Measurements from ENCODE around the gene SYCP2L. TPM values are rescaled to one million over a fixed set of nuclear protein-coding genes. Genes with fewer than 3 reads are reported as not detected.

Gene SYCP2L
- total and polyA plus RNA-seq, 2 donors (not counting 1 experiment from before 2014, with no cell fraction given): 0.19 TPM; not detected in 1

GRCh38 chr6:11023032-11023431, 136.2 kb downstream of the SYCP2L start:
- POLR2A ChIA-PET: no interaction called here
- intact Hi-C loops (cut with micrococcal nuclease): no loop called here
- ATAC-seq (ENCODE audit: low read depth) (no peak), DNase-seq (no peak)
- Mint-ChIP-seq H3K9me3 (ENCODE audit: insufficient read depth) (no peaks in the 10 kb centered on the region), H3K27ac (no peak overlapping the region), H3K27me3 (peaks cover 39% of the 10 kb centered on the region), H3K4me1 (peaks cover 9% of the 10 kb centered on the region), H3K4me3 (no peak overlapping the region)
- H3K4me1 ChIP-seq (ENCODE audit: control insufficient read depth in 2 of 2, insufficient read depth in 2 of 2, low read length in 2 of 2): peaks cover 10% of the 10 kb centered on the region in 2 donors
- no peaks in the 10 kb centered on the region for H3K79me2 ChIP-seq (ENCODE audit: control insufficient read depth, insufficient read depth, low read length)
- H2AFZ ChIP-seq (ENCODE audit: insufficient read depth, low read depth, low read length, poor library complexity, severe bottlenecking): no peak overlapping the region
- H3K27ac ChIP-seq (ENCODE audit: low read length in 2 of 2): no peak overlapping the region
- CTCF ChIA-PET: no interaction called here
- H4K20me1 ChIP-seq (ENCODE audit: control insufficient read depth, insufficient read depth, low read length, poor library complexity, severe bottlenecking): no peaks in the 10 kb centered on the region
- H3K9ac ChIP-seq (ENCODE audit: low read length): no peak overlapping the region
- H3K4me3 ChIP-seq (ENCODE audit: control extremely low read depth in 1 of 5, extremely low read depth in 1 of 5, insufficient read depth in 1 of 5, low read depth in 2 of 5, low read length in 4 of 5): no peak overlapping the region
- H3K36me3 ChIP-seq (replicated peaks in 1 of 2; ENCODE audit: control extremely low read depth in 1 of 2, control insufficient read depth in 1 of 2, extremely low read depth in 1 of 2, insufficient read depth in 2 of 2, low read length in 1 of 2): no peaks in the 10 kb centered on the region
- H3K27me3 ChIP-seq (replicated peaks in 1 of 4; ENCODE audit: control extremely low read depth in 1 of 4, control insufficient read depth in 3 of 4, insufficient read depth in 4 of 4, low read length in 3 of 4): peaks cover 0 to 22% (median 10%) of the 10 kb centered on the region in 4 experiments
- H3K9me3 ChIP-seq (ENCODE audit: control extremely low read depth in 1 of 3, control insufficient read depth in 2 of 3, insufficient read depth in 1 of 3, low read length in 2 of 3): no peaks in the 10 kb centered on the region
- TF ChIP-seq EZH2 (IDR thresholded peaks at IDR 0.05; ENCODE audit: borderline replicate concordance, insufficient read depth, low read depth, low read length, poor library complexity, severe bottlenecking): no peak
- TF ChIP-seq CTCF (IDR thresholded peaks at IDR 0.05): no peak
- no peak overlapping the region for H3K4me2 ChIP-seq (replicated peaks; ENCODE audit: low read depth, low read length, poor library complexity, severe bottlenecking)

Other genes with a start within 250 kb of the SYCP2L start
- 1.2 TPM in 1 of 2 replicates, not detected in the other for gene C6orf52, start 192.4 kb upstream of the SYCP2L start, total RNA-seq
- gene C6orf52, start 192.4 kb upstream of the SYCP2L start, polyA plus RNA-seq: 0.51 and 0.87 TPM in 2 replicates
- gene PAK1IP1, start 192.1 kb upstream of the SYCP2L start, total RNA-seq: 6.1 TPM in 2 replicates
- gene PAK1IP1, start 192.1 kb upstream of the SYCP2L start, polyA plus RNA-seq: 3.8 and 4.2 TPM in 2 replicates
- gene TMEM14C, start 164.0 kb upstream of the SYCP2L start, total RNA-seq: 25.0 and 31.7 TPM in 2 replicates
- 36.8 and 39.1 TPM in 2 replicates for gene TMEM14C, start 164.0 kb upstream of the SYCP2L start, polyA plus RNA-seq
- gene TMEM14B, start 139.2 kb upstream of the SYCP2L start, total RNA-seq: 53.0 and 58.5 TPM in 2 replicates
- gene TMEM14B, start 139.2 kb upstream of the SYCP2L start, polyA plus RNA-seq: 40.8 and 41.3 TPM in 2 replicates
- gene MAK, start 48.5 kb upstream of the SYCP2L start, total RNA-seq: not detected in 2 replicates
- 0.03 and 0.04 TPM in 2 replicates for gene MAK, start 48.5 kb upstream of the SYCP2L start, polyA plus RNA-seq
- not detected in 2 replicates for gene GCM2, start 5.0 kb upstream of the SYCP2L start, total RNA-seq
- not detected in 2 replicates for gene GCM2, start 5.0 kb upstream of the SYCP2L start, polyA plus RNA-seq
- gene ELOVL2, start 157.3 kb downstream of the SYCP2L start, total RNA-seq: not detected in 2 replicates
- gene ELOVL2, start 157.3 kb downstream of the SYCP2L start, polyA plus RNA-seq: not detected in 2 replicates
- gene SMIM13, start 206.8 kb downstream of the SYCP2L start, total RNA-seq: 5.5 and 7.0 TPM in 2 replicates
- 1.9 and 2.1 TPM in 2 replicates for gene SMIM13, start 206.8 kb downstream of the SYCP2L start, polyA plus RNA-seq
- not detected in 2 replicates for gene ERVFRD-1, start 224.7 kb downstream of the SYCP2L start, total RNA-seq
- not detected in 2 replicates for gene ERVFRD-1, start 224.7 kb downstream of the SYCP2L start, polyA plus RNA-seq

All from B cell (primary cell).